OCI-LY1 (cell line): ENCODE data around the gene NTHL1.

Source experiments
- CTCF ChIP-seq: fragments of 200-600 bp; sonication (generic), shearing (Covaris generic); IDR thresholded peaks from 2 replicates; pipeline ENCODE4 v1.5.1; 2017; ENCODE audit warnings: mild to moderate bottlenecking, antibody characterized with exemption, low read length, moderate library complexity, mixed read lengths
- EZH2 ChIP-seq: fragments of 200-600 bp; sonication (generic), shearing (Covaris generic); IDR thresholded peaks from 2 replicates; pipeline ENCODE4 v1.8.0; 2017; ENCODE audit warnings: borderline replicate concordance, mixed run types, mild to moderate bottlenecking, antibody characterized with exemption, low read length, moderate library complexity, mixed read lengths

- no peak for TF ChIP-seq CTCF
- TF ChIP-seq EZH2, result no peak
These were observed 45.0 kb downstream of the NTHL1 start for GRCh38 chr16:2002406-2003230.
